CD4-positive, alpha-beta T cell (primary cell): Measurements from ENCODE around the gene KRT14. TPM values are rescaled to one million over a fixed set of nuclear protein-coding genes. Genes with fewer than 3 reads are reported as not detected.

Experiments used
- ATAC-seq: fragments of 200-7000 bp; cut with Tn5 transposase; one replicate; pipeline ENCODE4 v1.10.0; 2022; ENCODE audit warnings: mild to moderate bottlenecking; ENCODE audit not compliant: poor library complexity
- CTCF ChIA-PET: fragments of 350-600 bp; sonication (Branson Sonifier 250); formaldehyde crosslinking; loops from one replicate; lab custom pipeline; 2021; ENCODE audit warnings: antibody characterized with exemption, inconsistent platforms; lab: Charles Lee
- POLR2A ChIA-PET: fragments of 350-600 bp; sonication (Branson Sonifier 250); formaldehyde crosslinking; loops from one replicate; lab custom pipeline; 2021; ENCODE audit warnings: antibody characterized with exemption, inconsistent platforms; lab: Charles Lee
- DNase-seq, 14 experiments: peaks; one replicate each; pipeline ENCODE4 v3.0.0-alpha.2; 2013 to 2020; ENCODE audit warnings: mixed read lengths in 2 of 14
- H3K27ac ChIP-seq, 2 donors: one replicate each; pipeline versions ENCODE4 v1.5.1 to v1.7.0; 2013; ENCODE audit warnings: low read length in 2 of 2, low read depth in 1 of 2, mild to moderate bottlenecking in 1 of 2
- H3K27me3 ChIP-seq, 2 experiments: 1 replicate in 1 of 2; 2 replicates in 1 of 2; pipeline versions ENCODE4 v1.6.1 to v1.7.0; 2013; ENCODE audit warnings: low read length in 2 of 2, control low read depth in 1 of 2, mild to moderate bottlenecking in 1 of 2, moderate library complexity in 1 of 2; ENCODE audit not compliant: insufficient read depth in 2 of 2, control insufficient read depth in 1 of 2
- H3K36me3 ChIP-seq: one replicate; pipeline ENCODE4 v1.6.1; 2013; ENCODE audit warnings: low read length, control low read depth; ENCODE audit not compliant: insufficient read depth
- H3K4me1 ChIP-seq: one replicate; pipeline ENCODE4 v1.6.1; 2013; ENCODE audit warnings: low read length, control low read depth; ENCODE audit not compliant: insufficient read depth
- H3K4me3 ChIP-seq: one replicate; pipeline ENCODE4 v1.5.1; 2013; ENCODE audit warnings: mild to moderate bottlenecking, low read length, moderate library complexity
- H3K9me3 ChIP-seq, 2 experiments: 1 replicate in 1 of 2; 2 replicates in 1 of 2; pipeline versions ENCODE4 v1.6.1 to v1.7.0; 2013; ENCODE audit warnings: low read length in 2 of 2, mild to moderate bottlenecking in 2 of 2, control low read depth in 1 of 2, moderate library complexity in 1 of 2; ENCODE audit not compliant: control insufficient read depth in 1 of 2, insufficient read depth in 1 of 2
- H3K27ac Mint-ChIP-seq: one replicate; pipeline ENCODE4 v1.8.0; 2020; ENCODE audit warnings: mixed read lengths
- H3K27me3 Mint-ChIP-seq: one replicate; pipeline ENCODE4 v1.8.0; 2021; ENCODE audit warnings: mixed read lengths
- H3K36me3 Mint-ChIP-seq: one replicate; pipeline ENCODE4 v1.8.0; 2021; ENCODE audit warnings: low read depth, mixed read lengths
- H3K4me1 Mint-ChIP-seq: one replicate; pipeline ENCODE4 v1.8.0; 2021; ENCODE audit warnings: low read depth, mixed read lengths
- H3K4me3 Mint-ChIP-seq: one replicate; pipeline ENCODE4 v1.8.0; 2020; ENCODE audit warnings: mild to moderate bottlenecking, mixed read lengths
- H3K9me3 Mint-ChIP-seq: one replicate; pipeline ENCODE4 v1.8.0; 2020; ENCODE audit warnings: mixed read lengths
- intact Hi-C, 2 experiments: fragments of 100-400 bp; cut with DNase I in 1 of 2; cut with micrococcal nuclease in 1 of 2; formaldehyde crosslinking; loops; one replicate each; pipeline versions ENCODE4 v1.15.1 to v1.9.0; 2023 to 2025; cut with DNase I, micrococcal nuclease
- total RNA-seq, 174 experiments: library from RNA in 2 of 174; stranded (reverse) in 2 of 174; gene quantifications; one replicate each; pipeline ENCODE4 v1.2.3 and lab custom pipeline; 2021 to 2026
- TF ChIP-seq, protein P1 (sequence below): fragments of 200-600 bp; IDR thresholded peaks from one replicate; pipeline ENCODE4 v1.8.0; 2022; ENCODE audit warnings: antibody characterized with exemption, mild to moderate bottlenecking

The KRT14 gene
- total RNA-seq, 2 experiments from 2014 or later, result not detected

DNA sequence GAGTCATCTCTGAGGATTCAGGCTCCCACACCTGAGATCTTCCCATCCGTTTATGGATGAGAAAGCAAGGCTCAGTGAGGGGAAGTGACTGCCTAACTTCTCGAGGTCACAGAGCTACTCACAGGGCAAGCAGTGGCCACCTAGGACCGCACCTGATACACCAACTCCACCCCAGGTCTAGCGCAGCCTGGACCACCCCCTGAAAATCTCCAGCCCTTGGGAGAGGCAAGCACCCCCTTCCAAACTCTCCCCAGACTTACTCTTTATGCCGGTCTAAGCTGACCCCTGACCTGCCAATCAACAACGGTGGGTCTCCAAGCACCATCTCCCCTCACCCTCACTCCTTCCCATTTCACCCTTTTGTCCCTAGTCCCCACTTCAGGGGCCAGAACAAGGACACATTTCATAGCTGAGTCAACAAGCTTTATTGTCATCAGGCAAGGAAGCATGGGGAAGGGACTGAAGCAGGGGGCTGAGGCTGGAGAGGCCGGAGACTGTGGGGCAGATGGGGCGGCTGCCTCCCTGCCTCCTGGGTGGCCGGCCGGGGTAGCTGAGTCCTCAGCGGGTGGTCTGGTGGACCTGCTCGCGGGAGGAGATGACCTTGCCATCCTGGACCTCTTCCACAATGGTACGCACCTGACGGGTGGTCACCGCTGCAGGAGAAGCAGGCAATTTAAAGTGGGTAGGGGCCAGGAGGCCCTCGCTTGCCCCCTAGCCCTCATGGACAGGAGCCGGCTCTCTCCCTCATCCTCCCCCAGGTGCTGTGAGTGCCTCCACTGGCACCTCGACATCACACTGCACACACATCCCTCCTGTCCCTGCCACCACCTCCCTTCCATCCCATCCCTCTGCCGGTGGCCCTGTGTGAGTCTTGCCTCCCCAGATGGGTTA lies 32.6 kb upstream of the KRT14 start:
- ChIA-PET CTCF (no interaction called here), POLR2A (no interaction called here)
- H3K9me3 Mint-ChIP-seq, result no peaks in the 10 kb centered on the region
- no peak overlapping the region for H3K27ac ChIP-seq
- no peaks in the 10 kb centered on the region for H3K36me3 ChIP-seq
- no peaks in the 10 kb centered on the region for H3K4me1 ChIP-seq
- DNase-seq (peak in 1 of 14 experiments; percentile 24), ATAC-seq (no peak)
- H3K4me3 Mint-ChIP-seq, result no peak overlapping the region
- no peak overlapping the region for H3K27ac Mint-ChIP-seq
- TF ChIP-seq, protein P1, sequence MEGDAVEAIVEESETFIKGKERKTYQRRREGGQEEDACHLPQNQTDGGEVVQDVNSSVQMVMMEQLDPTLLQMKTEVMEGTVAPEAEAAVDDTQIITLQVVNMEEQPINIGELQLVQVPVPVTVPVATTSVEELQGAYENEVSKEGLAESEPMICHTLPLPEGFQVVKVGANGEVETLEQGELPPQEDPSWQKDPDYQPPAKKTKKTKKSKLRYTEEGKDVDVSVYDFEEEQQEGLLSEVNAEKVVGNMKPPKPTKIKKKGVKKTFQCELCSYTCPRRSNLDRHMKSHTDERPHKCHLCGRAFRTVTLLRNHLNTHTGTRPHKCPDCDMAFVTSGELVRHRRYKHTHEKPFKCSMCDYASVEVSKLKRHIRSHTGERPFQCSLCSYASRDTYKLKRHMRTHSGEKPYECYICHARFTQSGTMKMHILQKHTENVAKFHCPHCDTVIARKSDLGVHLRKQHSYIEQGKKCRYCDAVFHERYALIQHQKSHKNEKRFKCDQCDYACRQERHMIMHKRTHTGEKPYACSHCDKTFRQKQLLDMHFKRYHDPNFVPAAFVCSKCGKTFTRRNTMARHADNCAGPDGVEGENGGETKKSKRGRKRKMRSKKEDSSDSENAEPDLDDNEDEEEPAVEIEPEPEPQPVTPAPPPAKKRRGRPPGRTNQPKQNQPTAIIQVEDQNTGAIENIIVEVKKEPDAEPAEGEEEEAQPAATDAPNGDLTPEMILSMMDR, result no peak
- no peak overlapping the region for H3K4me3 ChIP-seq
- H3K27me3 ChIP-seq, result peaks cover 0 to 2% of the 10 kb centered on the region in 2 experiments
- no peaks in the 10 kb centered on the region for H3K9me3 ChIP-seq
- no peaks in the 10 kb centered on the region for H3K4me1 Mint-ChIP-seq
- no peaks in the 10 kb centered on the region for H3K36me3 Mint-ChIP-seq
- H3K27me3 Mint-ChIP-seq, result no peaks in the 10 kb centered on the region
- intact Hi-C loops, result no loop called here

DNA sequence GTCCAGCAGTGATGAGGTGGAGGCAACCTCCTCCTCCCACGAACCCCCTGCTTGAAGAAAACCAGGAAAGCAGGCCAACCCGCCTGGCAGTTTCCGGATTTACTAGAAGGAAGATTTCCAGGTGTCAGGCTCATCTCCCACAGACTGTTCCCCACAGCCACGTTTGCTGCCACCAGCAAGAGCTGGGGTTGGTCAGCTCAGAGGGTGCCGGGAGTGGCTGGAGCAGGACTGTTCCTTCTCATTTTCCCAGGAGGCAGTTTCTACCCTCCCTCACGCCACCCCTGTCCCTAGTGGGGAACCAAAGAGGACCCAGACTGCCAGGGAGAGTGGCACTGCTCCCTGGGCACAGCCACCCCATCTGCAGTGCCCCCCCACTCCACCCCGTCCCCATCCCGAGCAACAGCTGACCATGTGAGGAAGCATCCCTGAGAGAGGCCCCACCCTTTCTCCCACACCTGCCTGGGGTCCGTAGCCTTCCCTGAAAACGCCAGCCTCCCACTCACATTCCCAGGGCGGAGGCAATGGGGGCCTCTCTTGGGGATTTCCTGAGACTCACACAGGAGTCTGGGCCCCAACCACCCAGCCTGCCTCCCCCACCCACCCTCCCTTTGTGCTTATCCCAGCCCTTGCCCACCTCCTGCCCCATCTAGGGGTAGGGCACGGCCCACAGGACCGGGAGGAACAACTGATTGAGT lies 31.8 kb upstream of the KRT14 start:
- H3K36me3 ChIP-seq, result no peaks in the 10 kb centered on the region
- H3K9me3 Mint-ChIP-seq, result no peaks in the 10 kb centered on the region
- H3K36me3 Mint-ChIP-seq, result no peaks in the 10 kb centered on the region
- ChIA-PET POLR2A (no interaction called here), CTCF (no interaction called here)
- ATAC-seq, result no peak
- DNase-seq, result no peak
- H3K9me3 ChIP-seq, result no peaks in the 10 kb centered on the region
- no peaks in the 10 kb centered on the region for H3K4me1 Mint-ChIP-seq
- H3K4me3 Mint-ChIP-seq, result no peak overlapping the region
- H3K4me3 ChIP-seq, result no peak overlapping the region
- no peak overlapping the region for H3K27ac Mint-ChIP-seq
- H3K27me3 ChIP-seq, result peaks cover 0 to 2% of the 10 kb centered on the region in 2 experiments
- TF ChIP-seq, protein P1, result no peak
- intact Hi-C loops, result no loop called here
- no peaks in the 10 kb centered on the region for H3K4me1 ChIP-seq
- H3K27me3 Mint-ChIP-seq, result no peaks in the 10 kb centered on the region
- no peak overlapping the region for H3K27ac ChIP-seq

- no peak for DNase-seq
- Histone ChIP-seq H3K4me3 (no peak overlapping the region), H3K36me3 (no peaks in the 10 kb centered on the region), H3K27me3 (peaks cover 0 to 2% of the 10 kb centered on the region in 2 experiments), H3K9me3 (no peaks in the 10 kb centered on the region), H3K4me1 (no peaks in the 10 kb centered on the region), H3K27ac (no peak overlapping the region)
- CTCF ChIA-PET, result no interaction called here
- no peaks in the 10 kb centered on the region for H3K36me3 Mint-ChIP-seq
- ATAC-seq, result no peak
- H3K4me3 Mint-ChIP-seq, result no peak overlapping the region
- no peak overlapping the region for H3K27ac Mint-ChIP-seq
- H3K9me3 Mint-ChIP-seq, result no peaks in the 10 kb centered on the region
- POLR2A ChIA-PET, result no interaction called here
- H3K4me1 Mint-ChIP-seq, result no peaks in the 10 kb centered on the region
- H3K27me3 Mint-ChIP-seq, result no peaks in the 10 kb centered on the region
- intact Hi-C loops, result no loop called here
- TF ChIP-seq, protein P1, result no peak
Observed at GRCh38 chr17:41617698-41618097, 31.0 kb upstream of the KRT14 start.
